Uterus (tissue), 4 donors: ENCODE results near the gene TRDMT1. TPM values are rescaled to one million over a fixed set of nuclear protein-coding genes. Genes with fewer than 3 reads are reported as not detected.

Source experiments
- DNase-seq, 2 donors: peaks; one replicate each; pipeline ENCODE4 v3.0.0-alpha.2; 2019 to 2020
- H3K27ac ChIP-seq, 2 donors: fragments of 200-600 bp; sonication (generic); 1 replicate in 1 of 2; 2 replicates in 1 of 2; pipeline ENCODE4 v1.5.1; 2016 to 2018
- H3K27me3 ChIP-seq, 2 donors: fragments of 200-600 bp; sonication (generic); one replicate each; pipeline ENCODE4 v1.5.1; 2018 to 2019; ENCODE audit warnings: control low read depth in 1 of 2
- H3K36me3 ChIP-seq, 2 donors: fragments of 200-600 bp; sonication (generic); one replicate each; pipeline ENCODE4 v1.5.1; 2019; ENCODE audit warnings: control low read depth in 1 of 2
- H3K4me1 ChIP-seq, 2 donors: fragments of 200-600 bp; sonication (generic); one replicate each; pipeline ENCODE4 v1.5.1; 2018 to 2019; ENCODE audit warnings: control low read depth in 1 of 2
- H3K4me3 ChIP-seq, 2 donors: fragments of 200-600 bp; sonication (generic); 1 replicate in 1 of 2; 2 replicates in 1 of 2; pipeline ENCODE4 v1.5.1; 2018 to 2019; ENCODE audit warnings: mild to moderate bottlenecking in 1 of 2
- H3K9me3 ChIP-seq, 2 donors: fragments of 200-600 bp; sonication (generic); one replicate each; pipeline ENCODE4 v1.5.1; 2019; ENCODE audit warnings: control low read depth in 1 of 2
- CTCF ChIP-seq, 4 experiments: fragments of 200-600 bp in 2 of 4; fragments of 450-650 bp in 2 of 4; sonication (generic) in 2 of 4; IDR thresholded peaks; one replicate each; pipeline ENCODE4 v1.5.1; 2016 to 2019; ENCODE audit warnings: antibody characterized with exemption in 4 of 4, mild to moderate bottlenecking in 2 of 4, moderate library complexity in 1 of 4
- POLR2A ChIP-seq, 2 donors: fragments of 450-650 bp; IDR thresholded peaks; one replicate each; pipeline ENCODE4 v1.6.1; 2016; ENCODE audit warnings: antibody characterized with exemption in 2 of 2, mild to moderate bottlenecking in 1 of 2, moderate library complexity in 1 of 2
- intact Hi-C: fragments of 100-400 bp; cut with DNase I; formaldehyde crosslinking; loops from one replicate; pipeline ENCODE4 v1.15.1; 2023; ENCODE audit warnings: low total_unique reads
- total RNA-seq, 4 donors: library from RNA; depleted of rRNA in 3 of 4; stranded (reverse); fragments of >200 nt in 3 of 4; gene quantifications; one replicate each; pipeline versions ENCODE4 v1.1.0 to v1.2.4, GENCODE V29; 2014 to 2023
- donor health status: DM: yes; HTN: yes; CAD: no.

The TRDMT1 gene
- total RNA-seq, 4 donors from 2014 or later, result 2.6 to 25.4 (median 14.8) TPM

GRCh38 chr10:17229967-17230682 lies 28.7 kb upstream of the TRDMT1 start:
- no peaks in the 10 kb centered on the region for H3K36me3 ChIP-seq
- H3K27ac ChIP-seq, result peak overlapping the region; percentile 100
- H3K9me3 ChIP-seq, result no peaks in the 10 kb centered on the region
- TF ChIP-seq CTCF (IDR thresholded peaks at IDR 0.05) (peak in 1 of 4 experiments; percentile 29), POLR2A (IDR thresholded peaks at IDR 0.05) (peak; percentile 50 to 63)
- no peaks in the 10 kb centered on the region for H3K4me1 ChIP-seq
- peak; percentile 81 to 84 for DNase-seq
- intact Hi-C loops, result no loop called here
- peak overlapping the region; percentile 93 to 97 for H3K4me3 ChIP-seq
- H3K27me3 ChIP-seq, result no peaks in the 10 kb centered on the region

GRCh38 chr10:17229717-17229966 lies 28.2 kb upstream of the TRDMT1 start:
- H3K27me3 ChIP-seq, result no peaks in the 10 kb centered on the region
- no peak for TF ChIP-seq CTCF (IDR thresholded peaks at IDR 0.05)
- TF ChIP-seq POLR2A (IDR thresholded peaks at IDR 0.05), result no peak
- H3K27ac ChIP-seq, result peak overlapping the region; percentile 100
- H3K36me3 ChIP-seq, result no peaks in the 10 kb centered on the region
- no peaks in the 10 kb centered on the region for H3K9me3 ChIP-seq
- no peak for DNase-seq
- intact Hi-C loops, result no loop called here
- peak overlapping the region; percentile 93 to 97 for H3K4me3 ChIP-seq
- no peaks in the 10 kb centered on the region for H3K4me1 ChIP-seq

- peak in 1 of 4 experiments; percentile 25 for TF ChIP-seq CTCF (IDR thresholded peaks at IDR 0.05)
- peak; percentile 33 to 91 for TF ChIP-seq POLR2A (IDR thresholded peaks at IDR 0.05)
- no peaks in the 10 kb centered on the region for H3K36me3 ChIP-seq
- DNase-seq, result peak; percentile 93 to 94
- intact Hi-C loops, result no loop called here
- H3K27ac ChIP-seq, result peak overlapping the region; percentile 100
- H3K27me3 ChIP-seq, result no peaks in the 10 kb centered on the region
- no peaks in the 10 kb centered on the region for H3K9me3 ChIP-seq
- no peaks in the 10 kb centered on the region for H3K4me1 ChIP-seq
- H3K4me3 ChIP-seq, result peak overlapping the region; percentile 93 to 97
These were observed 27.7 kb upstream of the TRDMT1 start for GRCh38 chr10:17229016-17229716.

- peak within 1 kb of the TSS; percentile 93 to 97 for H3K4me3 ChIP-seq
- H3K9me3 ChIP-seq, result no peaks in the 10 kb centered on the region
- H3K36me3 ChIP-seq, result no peaks in the 10 kb centered on the region
- no peaks in the 10 kb centered on the region for H3K27me3 ChIP-seq
- H3K27ac ChIP-seq, result peak within 1 kb of the TSS; percentile 100
- TF ChIP-seq POLR2A (IDR thresholded peaks at IDR 0.05), result peak; percentile 47 to 66
- peak in 3 of 4 experiments; percentile 6 to 48 (median 23) for TF ChIP-seq CTCF (IDR thresholded peaks at IDR 0.05)
- no peaks in the 10 kb centered on the region for H3K4me1 ChIP-seq
- intact Hi-C loops, result no loop called here
- peak; percentile 92 to 95 for DNase-seq
These were observed 26.9 kb upstream of the TRDMT1 start, which contains the start of gene VIM for GRCh38 chr10:17228091-17229015. TSS of gene VIM (plus strand) at chr10:17228241. CDS start at chr10:17229423, 1,182 bp downstream.
